GM21576 (cell line): ENCODE measurements around the gene C2CD2.

Experiments
- ATAC-seq: cut with Tn5 transposase; IDR thresholded peaks from one replicate; pipeline ENCODE4 v1.9.1; 2021; ENCODE audit warnings: mild to moderate bottlenecking, moderate library complexity; ENCODE audit not compliant: unreplicated experiment

C2CD2 gene

GRCh38 chr21:41848958-41849580 lies 104.7 kb downstream of the C2CD2 start:
- no peak for ATAC-seq

GRCh38 chr21:41848533-41848932 lies 105.3 kb downstream of the C2CD2 start:
- no peak for ATAC-seq

GRCh38 chr21:41847066-41847804 lies 106.6 kb downstream of the C2CD2 start:
- no peak for ATAC-seq

- ATAC-seq = no peak
These were observed 107.3 kb downstream of the C2CD2 start for GRCh38 chr21:41846536-41846935.

DNA sequence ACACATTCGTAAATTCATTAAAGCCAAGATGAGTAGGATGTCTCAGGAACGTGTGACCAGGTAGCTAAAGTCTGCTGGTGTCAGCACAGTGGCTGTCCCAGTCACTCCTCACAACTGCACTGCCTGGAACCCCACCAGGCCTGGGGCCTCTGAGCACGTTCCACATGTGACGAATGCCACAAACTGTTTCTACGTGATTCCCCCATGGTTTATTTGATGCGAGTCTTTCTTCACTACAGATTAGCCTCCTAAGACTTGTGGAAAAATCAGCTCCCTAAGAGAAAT lies 107.8 kb downstream of the C2CD2 start:
- ATAC-seq = no peak

DNA sequence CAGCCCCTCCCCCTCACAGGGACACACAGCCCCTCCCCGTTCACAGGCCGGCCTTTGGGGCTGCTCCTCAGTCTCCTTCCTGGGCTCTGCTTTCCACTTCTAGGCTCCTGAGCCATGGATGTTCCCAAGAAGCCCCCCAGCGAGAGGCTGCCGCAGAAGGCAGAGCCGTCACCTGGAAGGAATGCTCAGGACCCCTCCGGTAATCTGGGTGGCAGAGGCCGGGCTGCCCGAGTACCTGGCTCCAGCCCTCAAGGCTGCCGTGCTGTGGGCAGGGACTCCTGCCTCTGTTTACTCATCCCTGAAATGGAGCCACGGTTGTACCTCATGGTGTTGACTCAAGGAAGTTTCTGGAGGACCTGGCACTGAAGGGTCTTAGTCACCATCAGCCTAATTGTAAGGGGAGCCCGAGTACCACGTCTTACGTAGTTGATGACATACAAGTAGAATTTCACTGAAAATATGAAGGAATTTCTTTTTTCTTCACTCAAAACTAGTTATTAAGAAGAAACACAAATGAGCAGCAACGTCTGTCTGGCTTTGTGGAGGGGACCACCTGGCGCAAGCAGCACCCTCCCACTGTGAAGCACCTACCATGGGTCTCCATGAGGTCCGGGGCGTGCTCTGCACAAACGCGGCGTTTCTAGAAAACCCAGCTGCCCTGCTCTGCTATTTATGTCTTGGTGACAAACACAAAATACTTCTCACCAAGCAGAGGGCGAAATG lies 108.3 kb downstream of the C2CD2 start:
- no peak for ATAC-seq

- no peak for ATAC-seq
These were observed 110.2 kb downstream of the C2CD2 start for GRCh38 chr21:41843584-41843983.

- ATAC-seq = no peak
These were observed 112.9 kb downstream of the C2CD2 start for GRCh38 chr21:41840880-41841279.

GRCh38 chr21:41839387-41840000 lies 114.3 kb downstream of the C2CD2 start:
- ATAC-seq = no peak

DNA sequence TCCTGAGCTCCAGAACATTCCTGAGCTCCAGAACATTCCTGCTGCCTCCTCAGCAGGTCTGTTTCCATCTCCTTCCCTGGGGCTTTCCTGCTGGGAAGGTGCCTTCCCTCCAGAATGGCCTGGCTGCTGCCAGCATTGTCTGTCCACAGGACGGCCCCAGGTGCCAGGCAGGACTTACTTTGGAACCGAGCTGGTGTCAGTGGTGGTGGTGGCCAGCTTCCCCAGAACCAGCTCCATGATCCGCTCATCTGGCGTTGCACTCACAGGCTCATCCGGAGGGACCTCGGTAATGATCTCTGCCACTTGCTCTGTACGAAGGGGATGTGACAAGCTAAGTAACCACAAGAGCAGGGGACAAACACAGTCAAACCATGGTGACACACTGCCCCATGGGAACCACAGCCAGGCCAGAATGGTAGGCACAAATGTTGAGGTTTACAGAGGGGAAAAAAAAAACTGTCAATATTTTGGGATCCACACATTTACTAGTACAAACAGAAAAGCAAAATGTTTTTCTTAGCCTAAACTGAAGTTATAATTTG lies 116.0 kb downstream of the C2CD2 start:
- ATAC-seq = no peak

- ATAC-seq = no peak
These were observed 117.4 kb downstream of the C2CD2 start for GRCh38 chr21:41836166-41837015.

- no peak for ATAC-seq
These were observed 118.1 kb downstream of the C2CD2 start for GRCh38 chr21:41835711-41836154.
